MM.1S (cell line): ENCODE results near the gene MCOLN2.
A peak's percentile ranks its signal among the peaks of the same experiment; 100 is the strongest.

Experiments used
- DNase-seq: peaks from one replicate; pipeline ENCODE4 v3.0.0-alpha.2; 2015
- H2AFZ ChIP-seq: fragments of 300-600 bp; sonication (generic); 2 replicates; pipeline ENCODE4 v1.6.0; 2016; ENCODE audit warnings: antibody characterized with exemption, low read length
- H3F3A ChIP-seq: fragments of 300-600 bp; sonication (generic); 2 replicates; pipeline ENCODE4 v1.6.1; 2016; ENCODE audit warnings: mild to moderate bottlenecking, antibody characterized with exemption, low read length, moderate library complexity, mixed read lengths; ENCODE audit not compliant: insufficient read depth
- H3K27ac ChIP-seq: fragments of 300-600 bp; sonication (generic); 2 replicates; pipeline ENCODE4 v1.5.1; 2016; ENCODE audit warnings: mild to moderate bottlenecking, low read length
- H3K27me3 ChIP-seq: fragments of 300-600 bp; sonication (generic); replicated peaks from 2 replicates; pipeline ENCODE4 v1.6.0; 2016; ENCODE audit warnings: low read length; ENCODE audit not compliant: insufficient read depth
- H3K36me3 ChIP-seq: fragments of 300-600 bp; sonication (generic); replicated peaks from 2 replicates; pipeline ENCODE4 v1.6.1; 2016; ENCODE audit warnings: mild to moderate bottlenecking, low read length, mixed read lengths; ENCODE audit not compliant: insufficient read depth
- H3K4me1 ChIP-seq: fragments of 300-600 bp; sonication (generic); 2 replicates; pipeline ENCODE4 v1.6.1; 2016; ENCODE audit warnings: low read length, mixed read lengths
- H3K4me2 ChIP-seq: fragments of 300-600 bp; sonication (generic); 2 replicates; pipeline ENCODE4 v1.6.0; 2016; ENCODE audit warnings: low read depth, low read length
- H3K4me3 ChIP-seq: fragments of 300-600 bp; sonication (generic); 2 replicates; pipeline ENCODE4 v1.5.1; 2016; ENCODE audit warnings: low read length, mixed read lengths
- H3K79me2 ChIP-seq: fragments of 300-600 bp; sonication (generic); 2 replicates; pipeline ENCODE4 v1.6.1; 2016; ENCODE audit warnings: mixed run types, low read length, mixed read lengths
- H3K9ac ChIP-seq: fragments of 300-600 bp; sonication (generic); 2 replicates; pipeline ENCODE4 v1.6.1; 2016; ENCODE audit warnings: low read length, mixed read lengths
- H3K9me2 ChIP-seq: fragments of 300-600 bp; sonication (generic); replicated peaks from 2 replicates; pipeline ENCODE4 v1.6.1; 2016; ENCODE audit warnings: mild to moderate bottlenecking, low read length, mixed read lengths; ENCODE audit not compliant: insufficient read depth
- H3K9me3 ChIP-seq: fragments of 300-600 bp; sonication (generic); replicated peaks from 2 replicates; pipeline ENCODE4 v1.6.1; 2016; ENCODE audit warnings: mild to moderate bottlenecking, low read length, mixed read lengths; ENCODE audit not compliant: insufficient read depth
- H4K20me1 ChIP-seq: fragments of 300-600 bp; sonication (generic); 2 replicates; pipeline ENCODE4 v1.6.1; 2016; ENCODE audit warnings: mild to moderate bottlenecking, low read length, moderate library complexity, mixed read lengths; ENCODE audit not compliant: insufficient read depth
- EZH2 ChIP-seq: fragments of 300-600 bp; sonication (generic); optimal IDR thresholded peaks from 2 replicates; pipeline ENCODE3; 2017; ENCODE audit warnings: low read depth, mild to moderate bottlenecking, antibody characterized with exemption, low read length, mixed read lengths
- EZH2phosphoT487 ChIP-seq: fragments of 300-600 bp; sonication (generic); IDR thresholded peaks from 2 replicates; pipeline ENCODE4 v1.6.1; 2018; ENCODE audit warnings: antibody characterized with exemption, low read length
- TF ChIP-seq, protein P1 (sequence below): fragments of 300-600 bp; sonication (generic); IDR thresholded peaks from 2 replicates; pipeline ENCODE4 v1.5.1; 2016; ENCODE audit warnings: antibody characterized with exemption, low read length, mixed read lengths

The MCOLN2 gene

DNA sequence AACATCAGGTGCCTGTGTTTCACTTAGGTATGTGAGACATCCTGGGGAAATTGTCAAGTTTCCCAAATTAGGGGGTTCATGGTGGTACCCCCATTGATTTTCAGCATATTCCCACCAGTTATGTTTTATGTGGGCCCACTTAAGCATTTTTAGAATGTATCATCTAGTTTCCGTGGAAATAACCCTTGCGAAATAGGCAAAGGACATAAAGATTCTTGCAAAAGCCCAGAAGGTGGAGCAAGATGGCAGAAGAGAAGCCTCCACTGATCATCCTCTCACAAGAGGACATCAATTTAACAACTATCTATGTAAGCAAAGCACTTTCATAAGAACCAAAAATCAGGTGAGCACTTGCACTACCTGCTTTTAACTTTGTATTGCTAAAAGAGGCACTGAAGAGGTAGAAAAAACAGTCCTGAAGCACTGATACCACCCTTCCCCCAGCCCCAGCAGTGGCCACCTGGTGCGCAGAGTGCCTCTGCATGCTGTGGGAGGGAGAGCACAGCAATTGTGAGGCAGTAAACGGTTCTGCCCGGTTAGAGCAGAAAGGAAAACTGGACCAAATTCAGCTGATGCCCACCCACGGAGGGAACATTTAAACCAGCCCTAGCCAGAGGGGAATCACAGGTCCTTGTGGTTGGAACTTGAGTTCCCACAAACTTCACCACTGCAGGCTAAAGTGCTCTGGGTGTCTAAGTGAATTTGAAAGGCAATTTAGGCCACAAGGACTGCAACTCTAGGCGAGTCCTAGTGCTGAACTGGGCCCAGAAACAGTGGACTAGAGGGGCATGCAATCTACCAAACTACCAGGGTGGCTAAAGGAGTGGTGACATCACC lies 23.2 kb downstream of the MCOLN2 start:
- no peak overlapping the region for H3K4me2 ChIP-seq
- no peak for DNase-seq
- H3K79me2 ChIP-seq = no peaks in the 10 kb centered on the region
- no peaks in the 10 kb centered on the region for H3K4me1 ChIP-seq
- H3K9ac ChIP-seq = no peak overlapping the region
- no peaks in the 10 kb centered on the region for H3F3A ChIP-seq
- H3K9me3 ChIP-seq = no peaks in the 10 kb centered on the region
- no peaks in the 10 kb centered on the region for H3K27me3 ChIP-seq
- no peaks in the 10 kb centered on the region for H3K36me3 ChIP-seq
- no peak overlapping the region for H3K27ac ChIP-seq
- no peaks in the 10 kb centered on the region for H4K20me1 ChIP-seq
- no peaks in the 10 kb centered on the region for H3K9me2 ChIP-seq
- no peak overlapping the region for H2AFZ ChIP-seq
- TF ChIP-seq EZH2phosphoT487 (no peak), EZH2 (no peak)
- TF ChIP-seq, protein P1, sequence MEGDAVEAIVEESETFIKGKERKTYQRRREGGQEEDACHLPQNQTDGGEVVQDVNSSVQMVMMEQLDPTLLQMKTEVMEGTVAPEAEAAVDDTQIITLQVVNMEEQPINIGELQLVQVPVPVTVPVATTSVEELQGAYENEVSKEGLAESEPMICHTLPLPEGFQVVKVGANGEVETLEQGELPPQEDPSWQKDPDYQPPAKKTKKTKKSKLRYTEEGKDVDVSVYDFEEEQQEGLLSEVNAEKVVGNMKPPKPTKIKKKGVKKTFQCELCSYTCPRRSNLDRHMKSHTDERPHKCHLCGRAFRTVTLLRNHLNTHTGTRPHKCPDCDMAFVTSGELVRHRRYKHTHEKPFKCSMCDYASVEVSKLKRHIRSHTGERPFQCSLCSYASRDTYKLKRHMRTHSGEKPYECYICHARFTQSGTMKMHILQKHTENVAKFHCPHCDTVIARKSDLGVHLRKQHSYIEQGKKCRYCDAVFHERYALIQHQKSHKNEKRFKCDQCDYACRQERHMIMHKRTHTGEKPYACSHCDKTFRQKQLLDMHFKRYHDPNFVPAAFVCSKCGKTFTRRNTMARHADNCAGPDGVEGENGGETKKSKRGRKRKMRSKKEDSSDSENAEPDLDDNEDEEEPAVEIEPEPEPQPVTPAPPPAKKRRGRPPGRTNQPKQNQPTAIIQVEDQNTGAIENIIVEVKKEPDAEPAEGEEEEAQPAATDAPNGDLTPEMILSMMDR = no peak
- no peak overlapping the region for H3K4me3 ChIP-seq

DNA sequence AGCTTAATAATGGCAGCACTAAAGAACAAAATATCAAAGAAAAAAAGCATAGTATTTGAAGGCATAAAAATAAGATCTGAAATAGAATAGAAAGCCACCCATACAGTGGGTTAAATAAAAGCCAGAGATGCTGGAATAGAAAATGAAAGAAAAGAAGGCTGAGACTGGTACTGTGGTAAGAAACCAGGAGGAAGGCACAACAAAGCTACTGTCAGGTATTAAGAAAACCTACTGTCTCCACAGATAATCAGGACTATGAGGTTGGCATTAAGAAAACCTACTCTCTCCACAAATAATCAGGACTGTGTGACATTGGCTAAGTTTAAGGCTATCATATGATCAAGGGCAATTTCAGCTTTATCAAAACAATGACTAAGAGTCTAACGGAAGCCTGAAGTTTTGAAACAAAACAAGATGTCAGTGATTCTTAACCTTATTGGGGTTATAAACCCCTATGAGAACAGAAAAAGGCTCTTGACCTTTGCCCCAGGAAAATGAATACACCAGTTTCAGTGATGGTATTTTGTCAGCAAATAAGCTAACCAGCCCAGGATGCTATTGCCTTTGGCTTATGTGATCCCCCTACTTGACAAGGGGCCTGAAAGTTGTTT lies 24.4 kb downstream of the MCOLN2 start:
- Histone ChIP-seq H3K9ac (no peak overlapping the region), H3K4me2 (no peak overlapping the region), H3K9me3 (no peaks in the 10 kb centered on the region), H2AFZ (no peak overlapping the region), H3K27me3 (no peaks in the 10 kb centered on the region), H3K79me2 (no peaks in the 10 kb centered on the region), H3F3A (no peaks in the 10 kb centered on the region), H3K4me1 (no peaks in the 10 kb centered on the region), H3K36me3 (no peaks in the 10 kb centered on the region), H3K9me2 (no peaks in the 10 kb centered on the region), H3K4me3 (no peak overlapping the region), H3K27ac (no peak overlapping the region), H4K20me1 (no peaks in the 10 kb centered on the region)
- DNase-seq = peak; percentile 33
- TF ChIP-seq, protein P1 = no peak
- TF ChIP-seq EZH2phosphoT487 (no peak), EZH2 (no peak)

DNA sequence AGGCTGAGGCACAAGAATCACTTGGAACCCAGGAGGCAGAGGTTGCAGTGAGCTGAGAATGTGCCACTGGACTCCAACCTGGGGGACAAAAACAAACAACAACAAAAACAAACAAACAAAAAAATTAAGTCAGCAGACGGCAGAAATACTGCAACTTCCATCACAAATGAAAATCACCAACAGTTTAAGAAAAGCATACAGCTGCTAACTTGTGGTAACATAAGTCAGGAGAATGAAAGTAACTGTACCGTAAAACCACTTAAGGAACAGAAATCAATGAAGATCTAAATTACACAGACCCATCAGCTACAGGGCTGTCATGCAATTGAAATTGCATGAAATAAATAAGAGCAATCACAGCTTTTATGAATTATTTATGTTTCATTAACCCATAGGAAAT lies 25.0 kb downstream of the MCOLN2 start:
- Histone ChIP-seq H3K4me3 (no peak overlapping the region), H4K20me1 (no peaks in the 10 kb centered on the region), H3K79me2 (no peaks in the 10 kb centered on the region), H3K4me2 (no peak overlapping the region), H3K9me3 (no peaks in the 10 kb centered on the region), H2AFZ (no peak overlapping the region), H3K9ac (no peak overlapping the region), H3K36me3 (no peaks in the 10 kb centered on the region), H3F3A (no peaks in the 10 kb centered on the region), H3K9me2 (no peaks in the 10 kb centered on the region), H3K4me1 (no peaks in the 10 kb centered on the region), H3K27me3 (no peaks in the 10 kb centered on the region), H3K27ac (no peak overlapping the region)
- DNase-seq = no peak
- TF ChIP-seq EZH2phosphoT487 = no peak
- TF ChIP-seq, protein P1 = no peak
- TF ChIP-seq EZH2 = no peak
